Peyer's patch (tissue), 4 donors: ENCODE data around the gene CHD5.

Experiments
- CTCF ChIP-seq, 6 experiments: fragments of 450-650 bp in 4 of 6; fragments of 200-600 bp in 2 of 6; sonication (generic) in 1 of 6; IDR thresholded peaks; one replicate each; pipeline ENCODE4 v1.5.1; 2017 to 2019; ENCODE audit warnings: antibody characterized with exemption in 6 of 6, mild to moderate bottlenecking in 3 of 6, moderate library complexity in 1 of 6
- POLR2A ChIP-seq, 2 donors: fragments of 450-650 bp; IDR thresholded peaks; one replicate each; pipeline ENCODE4 v1.5.1; 2017; ENCODE audit warnings: antibody characterized with exemption in 2 of 2, mild to moderate bottlenecking in 2 of 2, moderate library complexity in 2 of 2

- TF ChIP-seq CTCF (IDR thresholded peaks at IDR 0.05): peak in 5 of 6 experiments; percentile 15 to 49 (median 40)
- TF ChIP-seq POLR2A (IDR thresholded peaks at IDR 0.05): no peak
These were observed 127.4 kb downstream of the CHD5 start for GRCh38 chr1:6052543-6053205.
